H1 (cell line): Measurements from ENCODE around the gene LMOD2. TPM values are rescaled to one million over a fixed set of nuclear protein-coding genes. Genes with fewer than 3 reads are reported as not detected.

Source experiments
- BACH1 ChIP-seq: IDR thresholded peaks from 2 replicates; pipeline ENCODE4 v1.6.1; 2012; ENCODE audit warnings: low read length, improper control_type of control experiment
- CBX5 ChIP-seq: fragments of 300-800, 300-1000 bp; sonication (generic); IDR thresholded peaks from 2 replicates; pipeline ENCODE4 v1.7.1; 2016; ENCODE audit warnings: antibody characterized with exemption, low read length, low read depth
- CHD7 ChIP-seq: fragments of 300-600 bp; sonication (generic); IDR thresholded peaks from 2 replicates; pipeline ENCODE4 v1.7.1; 2012; ENCODE audit warnings: low read length, moderate library complexity, mild to moderate bottlenecking, inconsistent platforms; ENCODE audit not compliant: insufficient replicate concordance
- EP300 ChIP-seq, 2 experiments: IDR thresholded peaks; 1 replicate in 1 of 2; 2 replicates in 1 of 2; pipeline ENCODE4 v1.6.1; 2011 to 2012; ENCODE audit warnings: low read depth in 2 of 2, low read length in 2 of 2, mild to moderate bottlenecking in 2 of 2, borderline replicate concordance in 1 of 2, inconsistent platforms in 1 of 2, moderate library complexity in 1 of 2
- KDM1A ChIP-seq: fragments of 200-600, 300-600 bp; sonication (generic); IDR thresholded peaks from 2 replicates; pipeline ENCODE4 v1.7.1; 2016; ENCODE audit warnings: mild to moderate bottlenecking, low read length, borderline replicate concordance
- RNF2 ChIP-seq: fragments of 200-900, 300-1000 bp; sonication (generic); IDR thresholded peaks from 2 replicates; pipeline ENCODE4 v1.7.1; 2016; ENCODE audit warnings: borderline replicate concordance, low read depth, mild to moderate bottlenecking, antibody characterized with exemption, low read length; ENCODE audit not compliant: poor library complexity, severe bottlenecking; ENCODE audit errors: missing control alignments
- SIN3A ChIP-seq, 2 experiments: IDR thresholded peaks in 1 of 2; conservative IDR thresholded peaks in 1 of 2; 2 replicates each; pipeline ENCODE4 v1.6.1; 2011 to 2012; ENCODE audit warnings: low read length in 2 of 2, improper control_type of control experiment in 1 of 2, low read depth in 1 of 2, mild to moderate bottlenecking in 1 of 2
- SP1 ChIP-seq: IDR thresholded peaks from 2 replicates; pipeline ENCODE4 v1.6.1; 2011; ENCODE audit warnings: low read depth, low read length
- SRF ChIP-seq: IDR thresholded peaks from 2 replicates; pipeline ENCODE4 v1.6.1; 2011; ENCODE audit warnings: mild to moderate bottlenecking, low read depth, low read length, moderate library complexity
- TAF7 ChIP-seq: optimal IDR thresholded peaks from 2 replicates; pipeline ENCODE3; 2011; ENCODE audit warnings: low read depth, mild to moderate bottlenecking, inconsistent platforms, low read length, moderate library complexity, borderline replicate concordance
- ZNF274 ChIP-seq: IDR thresholded peaks from 2 replicates; pipeline ENCODE4 v1.7.0; 2012; ENCODE audit warnings: low read length, borderline replicate concordance; ENCODE audit errors: extremely low read depth
- polyA plus RNA-seq, 7 experiments: library from polyadenylated mRNA; depleted of rRNA in 3 of 7; stranded (reverse) in 5 of 7; unstranded in 2 of 7; fragments of >200 nt in 5 of 7; fragments of 200-250 nt in 2 of 7; gene quantifications; 1 replicate in 5 of 7; 2 replicates in 1 of 7; 4 replicates in 1 of 7; pipeline versions ENCODE4 v1.2.1 to v1.2.3, GENCODE V29; 2011 to 2013; ENCODE audit warnings: missing spikeins in 2 of 7, mixed read lengths in 2 of 7
- total RNA-seq: library from RNA; stranded (reverse); fragmentation: NEBNext Ultra II Directional; extraction: Animal tissue kit (Norgen Biotek cat#: 25700); gene quantifications from 2 replicates; pipeline ENCODE4 v1.2.1, GENCODE V29; 2021

Gene LMOD2
- total and polyA plus RNA-seq, 2 of the 8 experiments (the other 6 are each of a cell fraction or from before 2014, with no cell fraction given), result 0.03 to 0.22 TPM

- no peak for TF ChIP-seq CHD7
- no peak for TF ChIP-seq SP1
- no peak for TF ChIP-seq SIN3A (conservative IDR thresholded peaks at IDR 0.05 in 1 of 2, IDR thresholded peaks at IDR 0.05 in 1 of 2; ENCODE audit: low read depth in 1 of 2, low read length in 2 of 2)
- TF ChIP-seq TAF7, result no peak
- no peak for TF ChIP-seq KDM1A
- no peak for TF ChIP-seq BACH1
- no peak for TF ChIP-seq EP300 (IDR thresholded peaks at IDR 0.05; ENCODE audit: borderline replicate concordance in 1 of 2, low read depth in 2 of 2, low read length in 2 of 2)
- no peak for TF ChIP-seq CBX5
- no peak for TF ChIP-seq RNF2
- TF ChIP-seq ZNF274, result no peak
- no peak for TF ChIP-seq SRF
Measured at GRCh38 chr7:123709525-123709924, 53.9 kb downstream of the LMOD2 start (continued).
